HCT116 (cell line): ENCODE measurements around the gene FOXS1. TPM values are rescaled to one million over a fixed set of nuclear protein-coding genes. Genes with fewer than 3 reads are reported as not detected.
A peak's percentile ranks its signal among the peaks of the same experiment; 100 is the strongest.

ENCODE experiments used
- ATAC-seq: fragments of 200-7000 bp; cut with Tn5 transposase; 2 replicates; pipeline ENCODE4 v1.9.1; 2020; ENCODE audit warnings: mild to moderate bottlenecking, moderate library complexity
- BruUV-seq: library from RNA; stranded (reverse); fragments of 400-500 nt; replicated peaks from 2 replicates; lab custom pipeline; 2021; lab: Mats Ljungman, UMichigan
- CTCF ChIA-PET: fragments of 300-600 bp; sonication (Branson Sonifier 250); formaldehyde crosslinking; loops from one replicate; lab custom pipeline; 2021; ENCODE audit warnings: antibody characterized with exemption; lab: Charles Lee
- POLR2A ChIA-PET: fragments of 300-600, 350-600 bp; sonication (Branson Sonifier 250); formaldehyde crosslinking; loops from one replicate; lab custom pipeline; 2021; ENCODE audit warnings: antibody characterized with exemption; lab: Charles Lee
- RAD21 ChIA-PET, 2 experiments: fragments of 300-600 bp; sonication (Branson Sonifier 250); formaldehyde crosslinking; loops; one replicate each; lab custom pipeline; 2023; ENCODE audit warnings: low total read pairs in 2 of 2; ENCODE audit not compliant: uncharacterized antibody in 2 of 2, unreplicated experiment in 2 of 2, low non-redundant PET in 1 of 2; lab: Charles Lee
- DNase-seq: peaks from one replicate; pipeline ENCODE4 v3.0.0-alpha.2; 2010; ENCODE audit warnings: low read depth, low spot score
- H2AFZ ChIP-seq: fragments of 200-600 bp; shearing (Covaris generic), sonication (generic); 2 replicates; pipeline ENCODE4 v1.6.1; 2017; ENCODE audit warnings: low read depth, mixed run types, mixed read lengths, antibody characterized with exemption, low read length; ENCODE audit not compliant: poor library complexity, severe bottlenecking
- H3K27ac ChIP-seq: 2 replicates; pipeline ENCODE4 v1.5.1; 2012; ENCODE audit warnings: low read depth, low read length
- H3K27me3 ChIP-seq: fragments of 200-600 bp; sonication (generic); 2 replicates; pipeline ENCODE4 v1.6.1; 2016; ENCODE audit warnings: mixed run types, low read length, mixed read lengths; ENCODE audit not compliant: insufficient read depth
- H3K36me3 ChIP-seq, 2 experiments: fragments of 200-500 bp in 1 of 2; fragments of 200-600 bp in 1 of 2; sonication (Bioruptor generic) in 1 of 2; sonication (generic) in 1 of 2; 2 replicates each; pipeline versions ENCODE4 v1.5.1 to v1.6.1; 2014 to 2016; ENCODE audit warnings: low read length in 2 of 2, inconsistent platforms in 1 of 2, mixed read lengths in 1 of 2, mixed run types in 1 of 2; ENCODE audit not compliant: insufficient read depth in 2 of 2, control insufficient read depth in 1 of 2
- H3K4me1 ChIP-seq, 2 experiments: fragments of 200-600 bp in 1 of 2; sonication (generic) in 1 of 2; 2 replicates each; pipeline versions ENCODE4 v1.5.1 to v1.6.1; 2012 to 2017; ENCODE audit warnings: low read length in 2 of 2, inconsistent platforms in 1 of 2, mild to moderate bottlenecking in 1 of 2, mixed read lengths in 1 of 2, mixed run types in 1 of 2, moderate library complexity in 1 of 2; ENCODE audit not compliant: insufficient read depth in 2 of 2, control insufficient read depth in 1 of 2
- H3K4me2 ChIP-seq: fragments of 200-600 bp; sonication (generic); 2 replicates; pipeline ENCODE4 v1.6.1; 2017; ENCODE audit warnings: mixed run types, low read length, mixed read lengths
- H3K4me3 ChIP-seq, 2 experiments: fragments of 200-600 bp in 1 of 2; sonication (generic) in 1 of 2; replicated peaks in 1 of 2; 2 replicates each; pipeline ENCODE4 v1.5.1; 2011 to 2016; ENCODE audit warnings: low read length in 2 of 2, control low read depth in 1 of 2, low read depth in 1 of 2, mild to moderate bottlenecking in 1 of 2, mixed read lengths in 1 of 2, mixed run types in 1 of 2
- H3K79me2 ChIP-seq: fragments of 200-600 bp; sonication (generic); 2 replicates; pipeline ENCODE4 v1.6.1; 2017; ENCODE audit warnings: mild to moderate bottlenecking, mixed run types, low read length, moderate library complexity, mixed read lengths; ENCODE audit not compliant: insufficient read depth
- H3K9ac ChIP-seq: fragments of 200-600 bp; sonication (generic); 2 replicates; pipeline ENCODE4 v1.6.1; 2016; ENCODE audit warnings: low read length, mixed read lengths
- H3K9me2 ChIP-seq: fragments of 200-600 bp; sonication (generic), shearing (Covaris generic); 2 replicates; pipeline ENCODE4 v1.6.1; 2017; ENCODE audit warnings: mixed run types, mild to moderate bottlenecking, moderate library complexity; ENCODE audit not compliant: insufficient read depth
- H3K9me3 ChIP-seq, 2 experiments: fragments of 200-500 bp in 1 of 2; fragments of 200-600 bp in 1 of 2; sonication (Bioruptor generic) in 1 of 2; sonication (generic) in 1 of 2; 2 replicates each; pipeline ENCODE4 v1.6.1; 2014 to 2017; ENCODE audit warnings: low read length in 2 of 2, mixed read lengths in 2 of 2, inconsistent platforms in 1 of 2, low read depth in 1 of 2, mild to moderate bottlenecking in 1 of 2, mixed run types in 1 of 2, moderate library complexity in 1 of 2; ENCODE audit not compliant: control insufficient read depth in 1 of 2, insufficient read depth in 1 of 2
- H4K20me1 ChIP-seq: fragments of 200-600 bp; sonication (generic), shearing (Covaris generic); 2 replicates; pipeline ENCODE4 v1.6.1; 2017; ENCODE audit warnings: mixed run types, mild to moderate bottlenecking, moderate library complexity; ENCODE audit not compliant: insufficient read depth
- CBX3 ChIP-seq: IDR thresholded peaks from 2 replicates; pipeline ENCODE4 v1.6.1; 2012; ENCODE audit warnings: low read depth
- CEBPB ChIP-seq: IDR thresholded peaks from 2 replicates; pipeline ENCODE4 v1.6.1; 2012; ENCODE audit warnings: low read depth
- CTCF ChIP-seq, 3 experiments: fragments of 200-600 bp in 1 of 3; sonication (generic) in 1 of 3; IDR thresholded peaks in 2 of 3; conservative IDR thresholded peaks in 1 of 3; 2 replicates each; pipeline ENCODE4 v1.5.1; 2012 to 2017; ENCODE audit warnings: low read depth in 2 of 3, low read length in 2 of 3, antibody characterized with exemption in 1 of 3, borderline replicate concordance in 1 of 3, control low read depth in 1 of 3, mild to moderate bottlenecking in 1 of 3, mixed read lengths in 1 of 3, mixed run types in 1 of 3, moderate library complexity in 1 of 3; ENCODE audit not compliant: insufficient read depth in 1 of 3
- EGR1 ChIP-seq: IDR thresholded peaks from 2 replicates; pipeline ENCODE4 v1.6.1; 2012; ENCODE audit warnings: low read depth
- ELF1 ChIP-seq: IDR thresholded peaks from 2 replicates; pipeline ENCODE4 v1.6.1; 2012; ENCODE audit warnings: low read depth, borderline replicate concordance
- EZH2 ChIP-seq: fragments of 200-600 bp; sonication (generic); IDR thresholded peaks from 2 replicates; pipeline ENCODE4 v1.6.1; 2017; ENCODE audit warnings: antibody characterized with exemption, mixed run types
- EZH2phosphoT487 ChIP-seq: fragments of 200-600 bp; IDR thresholded peaks from 2 replicates; pipeline ENCODE4 v1.6.1; 2018; ENCODE audit warnings: antibody characterized with exemption, borderline replicate concordance
- JUND ChIP-seq: IDR thresholded peaks from 2 replicates; pipeline ENCODE4 v1.6.1; 2012
- POLR2A ChIP-seq: IDR thresholded peaks from 2 replicates; pipeline ENCODE4 v1.7.0; 2011; ENCODE audit warnings: borderline replicate concordance; ENCODE audit not compliant: insufficient read depth, insufficient read length; ENCODE audit errors: extremely low read depth
- POLR2AphosphoS5 ChIP-seq: IDR thresholded peaks from 2 replicates; pipeline ENCODE4 v1.6.1; 2011; ENCODE audit warnings: mild to moderate bottlenecking, low read depth, low read length, moderate library complexity
- RAD21 ChIP-seq: IDR thresholded peaks from 2 replicates; pipeline ENCODE4 v1.6.1; 2012; ENCODE audit warnings: low read depth, mild to moderate bottlenecking
- SP1 ChIP-seq: IDR thresholded peaks from 2 replicates; pipeline ENCODE4 v1.6.1; 2012; ENCODE audit warnings: low read depth
- SRF ChIP-seq: IDR thresholded peaks from 2 replicates; pipeline ENCODE4 v1.6.1; 2012; ENCODE audit warnings: low read depth
- ZBTB33 ChIP-seq: IDR thresholded peaks from 2 replicates; pipeline ENCODE4 v1.6.1; 2011; ENCODE audit warnings: mild to moderate bottlenecking, low read length, moderate library complexity; ENCODE audit not compliant: insufficient replicate concordance; ENCODE audit errors: extremely low read depth
- ZFX ChIP-seq: fragments of 450-650 bp; IDR thresholded peaks from 2 replicates; pipeline ENCODE4 v1.6.1; 2017
- intact Hi-C: fragments of 100-400 bp; cut with micrococcal nuclease; formaldehyde crosslinking; loops from 2 replicates; pipeline ENCODE4 v1.10.0; 2022
- total RNA-seq: library from RNA; stranded (reverse); gene quantifications from one replicate; pipeline ENCODE4 v1.2.1, GENCODE V29; 2021; ENCODE audit not compliant: unreplicated experiment
- TF ChIP-seq, protein P1 (sequence below): IDR thresholded peaks from 2 replicates; pipeline ENCODE4 v1.6.1; 2012

FOXS1 gene
- total RNA-seq, 1 experiment from 2014 or later: not detected

DNA sequence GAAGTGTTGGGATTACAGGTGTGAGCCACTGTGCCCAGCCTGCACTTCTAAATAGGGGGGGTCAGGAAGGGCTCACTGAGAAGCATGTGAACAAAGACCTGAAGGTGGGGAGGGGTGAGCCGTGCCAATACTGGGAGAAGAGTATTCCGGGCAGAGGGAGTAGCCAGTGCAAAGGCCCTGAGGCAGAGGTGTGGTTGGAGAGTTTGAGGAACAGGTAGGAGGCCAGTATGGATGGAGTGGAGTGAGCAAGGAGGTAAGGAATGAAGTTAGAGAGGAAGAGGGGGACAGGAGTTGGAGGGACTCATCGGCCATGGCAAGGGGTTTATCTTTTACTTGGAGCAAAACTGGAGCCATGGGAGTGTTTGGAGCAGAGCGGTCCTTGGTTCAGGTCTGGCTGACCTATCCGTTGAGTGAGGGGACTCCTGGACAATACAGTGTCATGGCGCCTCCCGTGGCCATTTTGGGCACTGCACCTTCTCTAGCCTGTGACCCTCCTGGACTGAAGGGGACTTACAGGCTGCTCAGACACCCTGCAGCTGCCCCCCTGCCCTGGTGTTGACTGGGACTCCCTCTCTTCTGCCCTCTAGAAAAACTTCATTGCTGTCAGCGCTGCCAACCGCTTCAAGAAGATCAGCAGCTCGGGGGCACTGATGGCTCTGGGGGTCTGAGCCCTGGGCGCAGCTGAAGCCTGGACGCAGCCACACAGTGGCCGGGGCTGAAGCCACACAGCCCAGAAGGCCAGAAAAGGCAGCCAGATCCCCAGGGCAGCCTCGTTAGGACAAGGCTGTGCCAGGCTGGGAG, 12.1 kb downstream of the FOXS1 start:
- intact Hi-C loops: no loop called here
- peak; percentile 69 for ATAC-seq
- peak; percentile 36 for DNase-seq
- Histone ChIP-seq H3K27ac (no peak overlapping the region), H3K9me3 (no peaks in the 10 kb centered on the region), H4K20me1 (no peaks in the 10 kb centered on the region), H3K9me2 (no peaks in the 10 kb centered on the region), H3K79me2 (no peaks in the 10 kb centered on the region), H3K4me1 (peaks cover 15 to 36% of the 10 kb centered on the region in 2 experiments), H3K36me3 (no peaks in the 10 kb centered on the region), H3K27me3 (no peaks in the 10 kb centered on the region), H2AFZ (no peak overlapping the region), H3K9ac (no peak overlapping the region)
- CTCF ChIA-PET: interaction anchor here (0.9 to 1.8 kb wide), 3 partner anchors 10 to 258 kb away, joined by 3 to 5 read pairs (median 3); no protein-coding TSS in a partner anchor
- RAD21 ChIA-PET: interaction anchor here (0.6 to 0.7 kb wide), 2 partner anchors 10 to 276 kb away, joined by 3 to 7 read pairs; no protein-coding TSS in a partner anchor
- POLR2A ChIA-PET: no interaction called here
- no TSS peak for BruUV-seq
- TF ChIP-seq RAD21 (peak; percentile 54), CTCF (IDR thresholded peaks at IDR 0.05 in 2 of 3, conservative IDR thresholded peaks at IDR 0.05 in 1 of 3; ENCODE audit: borderline replicate concordance in 1 of 3, insufficient read depth in 1 of 3, low read depth in 2 of 3, low read length in 2 of 3) (peak; percentile 25 to 97 (median 92); a peak in 4 of 6 replicates)
- TF ChIP-seq, protein P1, sequence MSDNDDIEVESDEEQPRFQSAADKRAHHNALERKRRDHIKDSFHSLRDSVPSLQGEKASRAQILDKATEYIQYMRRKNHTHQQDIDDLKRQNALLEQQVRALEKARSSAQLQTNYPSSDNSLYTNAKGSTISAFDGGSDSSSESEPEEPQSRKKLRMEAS: no peak
- TF ChIP-seq, all 23 proteins: peak for 2
- H3K4me2 ChIP-seq: no peak overlapping the region
- H3K4me3 ChIP-seq: no peak overlapping the region

- DNase-seq (no peak), ATAC-seq (no peak)
- Histone ChIP-seq H3K27ac (no peak overlapping the region), H3K4me1 (peaks cover 14 to 22% of the 10 kb centered on the region in 2 experiments), H4K20me1 (no peaks in the 10 kb centered on the region), H3K27me3 (no peaks in the 10 kb centered on the region), H3K9ac (no peak overlapping the region), H3K36me3 (no peaks in the 10 kb centered on the region), H3K79me2 (no peaks in the 10 kb centered on the region), H3K4me3 (no peak overlapping the region), H2AFZ (no peak overlapping the region), H3K9me3 (no peaks in the 10 kb centered on the region), H3K9me2 (no peaks in the 10 kb centered on the region), H3K4me2 (no peak overlapping the region)
- ChIA-PET CTCF (no interaction called here), RAD21 (no interaction called here), POLR2A (no interaction called here)
- no TSS peak for BruUV-seq
- intact Hi-C loops: no loop called here
- TF ChIP-seq EGR1 (no peak), SP1 (no peak), ZFX (no peak), POLR2A (no peak), ELF1 (no peak), JUND (no peak), EZH2 (no peak), CEBPB (no peak), SRF (no peak), CBX3 (no peak), EZH2phosphoT487 (no peak), POLR2AphosphoS5 (no peak), ZBTB33 (no peak)
Observed at GRCh38 chr20:31831771-31832306, 13.6 kb downstream of the FOXS1 start.
